IMR-90 (cell line): Measurements from ENCODE around the gene MB. TPM values are rescaled to one million over a fixed set of nuclear protein-coding genes. Genes with fewer than 3 reads are reported as not detected.

Source experiments
- ATAC-seq: fragments of 200-7000 bp; cut with Tn5 transposase; 2 replicates; pipeline ENCODE4 v1.9.1; 2020; ENCODE audit warnings: low read depth, mild to moderate bottlenecking, moderate library complexity
- BruUV-seq: library from RNA; stranded (reverse); fragments of 400-500 nt; replicated peaks from 2 replicates; lab custom pipeline; 2021; lab: Mats Ljungman, UMichigan
- CTCF ChIA-PET: fragments of 300-600 bp; formaldehyde crosslinking; extraction: SDS; loops from one replicate; lab custom pipeline; 2021; ENCODE audit warnings: antibody characterized with exemption; lab: Yijun Ruan, JAX
- POLR2A ChIA-PET: fragments of 300-600 bp; sonication (Branson Sonifier 250); formaldehyde crosslinking; loops from one replicate; lab custom pipeline; 2022; ENCODE audit warnings: antibody characterized with exemption; ENCODE audit not compliant: unreplicated experiment; lab: Charles Lee
- DNase-seq: peaks from one replicate; pipeline ENCODE4 v3.0.0; 2013
- H2AFZ ChIP-seq: replicated peaks from 2 replicates; pipeline ENCODE3; 2013; ENCODE audit warnings: low read length, mild to moderate bottlenecking; ENCODE audit not compliant: poor library complexity
- H2AK5ac ChIP-seq: 2 replicates; pipeline ENCODE4 v1.6.1; 2013; ENCODE audit warnings: low read depth, low read length, inconsistent platforms
- H2AK9ac ChIP-seq: replicated peaks from 2 replicates; pipeline ENCODE3; 2013; ENCODE audit warnings: mild to moderate bottlenecking, low read depth, low read length, moderate library complexity; ENCODE audit not compliant: poor library complexity
- H2BK120ac ChIP-seq: 2 replicates; pipeline ENCODE4 v1.6.1; 2013; ENCODE audit warnings: low read depth, low read length, inconsistent platforms
- H2BK15ac ChIP-seq: 3 replicates; pipeline ENCODE4 v1.6.1; 2013; ENCODE audit warnings: low read depth, low read length, inconsistent platforms
- H2BK20ac ChIP-seq: 2 replicates; pipeline ENCODE4 v1.6.1; 2013; ENCODE audit warnings: low read depth, mild to moderate bottlenecking, inconsistent platforms, low read length, moderate library complexity
- H2BK5ac ChIP-seq: 2 replicates; pipeline ENCODE4 v1.6.1; 2013; ENCODE audit warnings: mild to moderate bottlenecking, low read depth, low read length, inconsistent platforms; ENCODE audit not compliant: poor library complexity, severe bottlenecking
- H3K14ac ChIP-seq: replicated peaks from 2 replicates; pipeline ENCODE4 v1.6.1; 2013; ENCODE audit warnings: low read depth, low read length, inconsistent platforms
- H3K18ac ChIP-seq: 2 replicates; pipeline ENCODE4 v1.6.1; 2013; ENCODE audit warnings: low read depth, low read length, control low read depth
- H3K23ac ChIP-seq: 2 replicates; pipeline ENCODE4 v1.6.1; 2013; ENCODE audit warnings: low read depth, low read length, inconsistent platforms
- H3K27ac ChIP-seq: 2 replicates; pipeline ENCODE4 v1.5.1; 2013; ENCODE audit warnings: mild to moderate bottlenecking, control low read depth, low read length; ENCODE audit not compliant: insufficient read depth
- H3K27me3 ChIP-seq: 2 replicates; pipeline ENCODE4 v1.6.1; 2013; ENCODE audit warnings: low read length; ENCODE audit not compliant: control insufficient read depth, insufficient read depth
- H3K36me3 ChIP-seq: 2 replicates; pipeline ENCODE4 v1.6.1; 2013; ENCODE audit warnings: low read length, mixed read lengths; ENCODE audit not compliant: control insufficient read depth, insufficient read depth
- H3K4ac ChIP-seq: 2 replicates; pipeline ENCODE4 v1.6.1; 2013; ENCODE audit warnings: low read depth, low read length, inconsistent platforms
- H3K4me1 ChIP-seq: 2 replicates; pipeline ENCODE4 v1.6.1; 2013; ENCODE audit warnings: low read length, mixed read lengths; ENCODE audit not compliant: control insufficient read depth, insufficient read depth
- H3K4me2 ChIP-seq: 2 replicates; pipeline ENCODE4 v1.6.1; 2013; ENCODE audit warnings: low read depth, mild to moderate bottlenecking, control low read depth, low read length, moderate library complexity
- H3K4me3 ChIP-seq: 2 replicates; pipeline ENCODE4 v1.5.1; 2013; ENCODE audit warnings: low read depth, mild to moderate bottlenecking, control low read depth, low read length, moderate library complexity; ENCODE audit not compliant: insufficient read depth
- H3K56ac ChIP-seq: 2 replicates; pipeline ENCODE4 v1.6.1; 2013; ENCODE audit warnings: low read length, inconsistent platforms; ENCODE audit not compliant: insufficient read depth; ENCODE audit errors: extremely low read depth
- H3K79me1 ChIP-seq, 2 experiments: 2 replicates each; pipeline ENCODE4 v1.6.1; 2013; ENCODE audit warnings: low read length in 2 of 2, inconsistent platforms in 1 of 2, low read depth in 1 of 2
- H3K9ac ChIP-seq: 2 replicates; pipeline ENCODE4 v1.6.1; 2013; ENCODE audit warnings: low read depth, low read length, control low read depth
- H3K9me1 ChIP-seq: 2 replicates; pipeline ENCODE4 v1.6.1; 2013; ENCODE audit warnings: low read length, inconsistent platforms; ENCODE audit not compliant: insufficient read depth
- H3K9me3 ChIP-seq: 2 replicates; pipeline ENCODE4 v1.6.1; 2013; ENCODE audit warnings: low read length; ENCODE audit not compliant: control insufficient read depth, insufficient read depth
- H4K20me1 ChIP-seq: 2 replicates; pipeline ENCODE4 v1.6.1; 2013; ENCODE audit warnings: low read length, inconsistent platforms; ENCODE audit not compliant: insufficient read depth
- H4K5ac ChIP-seq: 2 replicates; pipeline ENCODE4 v1.6.1; 2013; ENCODE audit warnings: mild to moderate bottlenecking, low read depth, low read length, control low read depth
- H4K8ac ChIP-seq, 2 experiments: 2 replicates each; pipeline ENCODE4 v1.6.1; 2013; ENCODE audit warnings: low read depth in 2 of 2, low read length in 2 of 2, control low read depth in 1 of 2, inconsistent platforms in 1 of 2
- H4K91ac ChIP-seq: 2 replicates; pipeline ENCODE4 v1.6.1; 2013; ENCODE audit warnings: low read depth, low read length, inconsistent platforms; ENCODE audit not compliant: insufficient read depth
- CEBPB ChIP-seq: IDR thresholded peaks from 2 replicates; pipeline ENCODE4 v1.6.1; 2012; ENCODE audit warnings: low read depth, low read length, improper control_type of control experiment
- CHD1 ChIP-seq: IDR thresholded peaks from 2 replicates; pipeline ENCODE4 v1.6.1; 2012; ENCODE audit warnings: low read depth, low read length, improper control_type of control experiment
- FOS ChIP-seq: fragments of 150-350 bp; IDR thresholded peaks from 2 replicates; pipeline ENCODE4 v1.6.1; 2016; ENCODE audit warnings: low read depth, low read length
- MAZ ChIP-seq: IDR thresholded peaks from 2 replicates; pipeline ENCODE4 v1.6.1; 2012; ENCODE audit warnings: low read depth, mild to moderate bottlenecking, low read length, improper control_type of control experiment, moderate library complexity, borderline replicate concordance
- NFE2L2 ChIP-seq: fragments of 150-350 bp; IDR thresholded peaks from 2 replicates; pipeline ENCODE4 v1.6.1; 2016; ENCODE audit warnings: low read depth, mild to moderate bottlenecking, low read length
- POLR2A ChIP-seq: IDR thresholded peaks from 2 replicates; pipeline ENCODE4 v1.6.1; 2012; ENCODE audit warnings: mild to moderate bottlenecking, low read depth, low read length
- RAD21 ChIP-seq: IDR thresholded peaks from 2 replicates; pipeline ENCODE4 v1.6.1; 2012; ENCODE audit warnings: low read length, improper control_type of control experiment
- RCOR1 ChIP-seq: IDR thresholded peaks from 2 replicates; pipeline ENCODE4 v1.6.1; 2012; ENCODE audit warnings: mild to moderate bottlenecking, low read length, improper control_type of control experiment; ENCODE audit not compliant: insufficient replicate concordance
- RFX5 ChIP-seq: IDR thresholded peaks from 2 replicates; pipeline ENCODE4 v1.8.0; 2012; ENCODE audit warnings: low read depth, mild to moderate bottlenecking, low read length, moderate library complexity
- SMC3 ChIP-seq: fragments of 150-350 bp; IDR thresholded peaks from 2 replicates; pipeline ENCODE4 v1.6.1; 2016; ENCODE audit warnings: low read depth, mild to moderate bottlenecking, antibody characterized with exemption, low read length, moderate library complexity
- WGBS, 2 experiments: methylation state at CpG; one replicate each; pipeline versions ENCODE4 v1.1.5 to v1.1.7; 2013; ENCODE audit warnings: missing lambda C conversion rate in 2 of 2; ENCODE audit not compliant: insufficient read length in 1 of 2; ENCODE audit errors: extremely low coverage in 2 of 2; 5-methylcytosine and 5-hydroxymethylcytosine counted together
- dilution Hi-C: fragments of 300-500 bp; cut with HindIII; formaldehyde crosslinking; loops from one replicate; pipeline ENCODE4 v1.14.3; 2018; ENCODE audit warnings: low sequenced_read_pairs; ENCODE audit not compliant: unreplicated experiment
- in situ Hi-C: fragments of 300-500 bp; cut with MboI; formaldehyde crosslinking; loops from 3 replicates; pipeline ENCODE4 v1.14.3; 2019; ENCODE audit warnings: low sequenced_read_pairs, inconsistent platforms, mixed read lengths
- intact Hi-C: fragments of 100-400 bp; cut with micrococcal nuclease; formaldehyde crosslinking; loops from 2 replicates; pipeline ENCODE4 v1.10.0; 2022
- polyA plus RNA-seq, 3 experiments: library from polyadenylated mRNA; depleted of rRNA; stranded (reverse); fragments of >200 nt; gene quantifications; 2 replicates each; pipeline ENCODE4 v1.2.3, GENCODE V29; 2012; ENCODE audit warnings: low replicate concordance in 1 of 3
- total RNA-seq: library from RNA; depleted of rRNA; stranded (reverse); fragments of >200 nt; gene quantifications from 2 replicates; pipeline ENCODE4 v1.2.3, GENCODE V29; 2012
- TF ChIP-seq, protein P1 (sequence below): fragments of 150-350 bp; IDR thresholded peaks from 2 replicates; pipeline ENCODE4 v1.6.1; 2016; ENCODE audit warnings: low read depth, mild to moderate bottlenecking, low read length, moderate library complexity, borderline replicate concordance

The MB gene
- total and polyA plus RNA-seq, 2 of the 4 experiments (the other 2 are of a cell fraction) = not detected

DNA sequence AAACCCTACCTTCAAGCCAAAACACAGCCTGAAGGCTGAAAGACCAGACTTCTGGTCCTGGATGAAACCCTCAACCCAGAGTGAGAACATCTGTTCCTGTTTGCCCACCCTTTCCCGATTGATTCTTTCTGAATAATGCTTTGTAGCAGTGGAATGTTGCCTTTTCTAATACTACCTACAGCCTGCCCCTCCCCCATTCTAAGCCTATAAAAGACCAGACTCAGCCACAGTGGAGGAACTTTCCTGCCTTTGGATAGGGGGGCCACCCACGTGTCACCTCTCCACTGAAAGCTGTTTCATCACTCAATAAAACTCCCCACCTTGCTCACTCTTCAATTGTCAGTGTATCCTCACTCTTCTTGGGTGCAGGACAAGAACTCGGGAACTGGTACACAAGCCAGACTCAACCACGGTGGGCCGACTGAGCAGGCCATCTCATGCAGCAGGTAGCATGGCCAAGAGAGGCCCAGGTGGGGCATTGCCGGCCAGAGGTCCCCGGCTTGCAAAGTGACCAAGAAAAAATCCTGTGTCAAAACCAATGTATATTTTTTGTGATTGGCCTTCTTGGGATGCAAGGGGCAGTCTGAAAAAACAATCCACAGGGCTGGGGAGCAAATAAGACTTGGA, 24.5 kb upstream of the MB start:
- no TSS peak for BruUV-seq
- Histone ChIP-seq H3K4me1 (peaks cover 20% of the 10 kb centered on the region), H3K4me2 (no peak overlapping the region), H3K23ac (no peak overlapping the region), H3K9me1 (peaks cover 19% of the 10 kb centered on the region), H3K79me1 (no peaks in the 10 kb centered on the region), H2AK9ac (no peak overlapping the region), H3K56ac (no peak overlapping the region), H2AFZ (no peak overlapping the region), H3K9me3 (no peaks in the 10 kb centered on the region), H3K9ac (no peak overlapping the region), H3K27me3 (no peaks in the 10 kb centered on the region), H2BK5ac (no peak overlapping the region), H2AK5ac (no peak overlapping the region), H4K5ac (no peak overlapping the region), H4K91ac (no peak overlapping the region), H4K8ac (no peak overlapping the region), H3K4ac (no peak overlapping the region), H2BK120ac (no peak overlapping the region; the same call in 1 of the 2 replicates), H2BK15ac (0 out of 3 replicates have a peak overlapping the region, but pooled peaks have one; percentile 84), H3K36me3 (no peaks in the 10 kb centered on the region), H3K27ac (no peak overlapping the region), H2BK20ac (no peak overlapping the region), H3K18ac (no peak overlapping the region), H4K20me1 (no peaks in the 10 kb centered on the region), H3K4me3 (no peak overlapping the region), H3K14ac (no peak overlapping the region)
- WGBS, 2 experiments = 73% methylated on average over 4 of the region's 7 CpGs; no CpG with 5 or more reads in 1 of the 2 experiments
- TF ChIP-seq CHD1 (no peak), MAZ (no peak), SMC3 (no peak), POLR2A (no peak), RAD21 (no peak), NFE2L2 (no peak), RFX5 (no peak), RCOR1 (no peak), FOS (no peak), CEBPB (no peak)
- TF ChIP-seq, protein P1, sequence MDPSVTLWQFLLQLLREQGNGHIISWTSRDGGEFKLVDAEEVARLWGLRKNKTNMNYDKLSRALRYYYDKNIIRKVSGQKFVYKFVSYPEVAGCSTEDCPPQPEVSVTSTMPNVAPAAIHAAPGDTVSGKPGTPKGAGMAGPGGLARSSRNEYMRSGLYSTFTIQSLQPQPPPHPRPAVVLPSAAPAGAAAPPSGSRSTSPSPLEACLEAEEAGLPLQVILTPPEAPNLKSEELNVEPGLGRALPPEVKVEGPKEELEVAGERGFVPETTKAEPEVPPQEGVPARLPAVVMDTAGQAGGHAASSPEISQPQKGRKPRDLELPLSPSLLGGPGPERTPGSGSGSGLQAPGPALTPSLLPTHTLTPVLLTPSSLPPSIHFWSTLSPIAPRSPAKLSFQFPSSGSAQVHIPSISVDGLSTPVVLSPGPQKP = no peak
- in situ Hi-C loops = no loop called here
- ChIA-PET CTCF (no interaction called here), POLR2A (no interaction called here)
- dilution Hi-C loops = no loop called here
- DNase-seq (no peak), ATAC-seq (no peak)
- intact Hi-C loops = no loop called here
